ENCODE results near the gene SRP68. TPM values are rescaled to one million over a fixed set of nuclear protein-coding genes. Genes with fewer than 3 reads are reported as not detected.

The SRP68 gene
- total and polyA plus RNA-seq, 7 experiments from 2014 or later: 69.6 to 105 (median 91.9) TPM

GRCh38 chr17:76103274-76104139 lies 31.2 kb upstream of the SRP68 start, which contains the start of gene EXOC7:
Gene EXOC7, minus strand, starts transcription at chr17:76103787. Its CDS starts 95 bp downstream, at chr17:76103692.
- ATAC-seq: peak; percentile 96
- intact Hi-C loops (cut with micrococcal nuclease): loop anchor here (1.0 to 10.0 kb wide), 8 partner anchors 18 to 401 kb away; partner anchors contain the start of genes FOXJ1 (in 1 of the 2), MRPL38 (in 1 of the 2), RHBDF2 (in 1 of the 2) and SRP68 (in 1 of the 2)
- no peaks in the 10 kb centered on the region for H3K9me3 ChIP-seq (ENCODE audit: control insufficient read depth in 2 of 3, low read length in 3 of 3)

DNA sequence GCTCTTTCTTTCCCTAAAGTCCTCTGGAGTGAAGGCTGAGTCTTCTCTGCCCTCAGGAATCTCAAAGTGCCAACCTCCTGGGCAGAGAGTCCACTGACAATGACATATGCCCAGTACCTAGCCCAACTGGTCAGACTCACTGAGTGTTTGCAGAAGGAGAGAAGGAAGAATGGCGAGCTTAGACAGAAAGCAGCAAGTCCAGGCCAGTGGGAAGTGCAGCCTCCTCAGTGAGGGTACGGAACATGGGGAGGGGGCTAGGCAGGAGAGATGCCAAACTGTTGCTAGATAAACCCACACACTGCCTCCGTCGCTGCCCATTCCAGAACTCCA lies 30.6 kb upstream of the SRP68 start:
- DNase-seq (no peak), ATAC-seq (no peak)
- Histone ChIP-seq H3K9me3 (ENCODE audit: control insufficient read depth in 2 of 3, low read length in 3 of 3) (no peaks in the 10 kb centered on the region), H3K4me3 (ENCODE audit: low read length) (peak overlapping the region; percentile 72), H3K36me3 (ENCODE audit: control insufficient read depth in 2 of 3, insufficient read depth in 3 of 3, low read length in 3 of 3) (peaks cover 0 to 32% (median 4%) of the 10 kb centered on the region in 3 experiments), H3K4me1 (ENCODE audit: control insufficient read depth in 2 of 2, insufficient read depth in 2 of 2, low read length in 2 of 2) (peaks cover 6 to 16% of the 10 kb centered on the region in 2 donors), H3K27me3 (ENCODE audit: control insufficient read depth in 2 of 2, insufficient read depth in 2 of 2, low read length in 2 of 2) (no peaks in the 10 kb centered on the region), H3K27ac (ENCODE audit: low read depth, low read length) (peak overlapping the region; percentile 82)
- H3K4me3 Mint-ChIP-seq: peak overlapping the region; percentile 82 to 98 (median 96)
- ChIA-PET CTCF (interaction anchor here (0.5 to 2.6 kb wide), 4 partner anchors 75 to 1176 kb away, joined by 3 to 13 read pairs (median 6); no protein-coding TSS in a partner anchor), POLR2A (interaction anchor here (0.6 to 2.6 kb wide), 13 partner anchors 10 to 281 kb away, joined by 3 to 13 read pairs (median 7); partner anchors contain the start of genes SPHK1 and WBP2)
- intact Hi-C loops (cut with micrococcal nuclease): loop anchor here (1.0 to 10.0 kb wide), 8 partner anchors 18 to 402 kb away; partner anchors contain the start of genes FOXJ1 (in 1 of the 2), MRPL38 (in 1 of the 2), RHBDF2 (in 1 of the 2) and SRP68 (in 1 of the 2)
- peaks cover 6 to 47% (median 32%) of the 10 kb centered on the region in 7 donors for H3K4me1 Mint-ChIP-seq
- H3K27me3 Mint-ChIP-seq: no peaks in the 10 kb centered on the region
- peak overlapping the region; percentile 96 to 99 (median 97) for H3K27ac Mint-ChIP-seq
- no peaks in the 10 kb centered on the region for H3K9me3 Mint-ChIP-seq
- peaks cover 4 to 17% (median 10%) of the 10 kb centered on the region in 5 donors for H3K36me3 Mint-ChIP-seq

More at GRCh38 chr17:76103274-76104139, 31.2 kb upstream of the SRP68 start, which contains the start of gene EXOC7:
- POLR2A ChIA-PET: interaction anchor here (0.6 to 2.9 kb wide), 27 partner anchors 11 to 281 kb away, joined by 3 to 13 read pairs (median 5); partner anchors contain the start of genes PRPSAP1, SPHK1, WBP2 and ZACN
- Histone ChIP-seq H3K27me3 (ENCODE audit: control insufficient read depth in 2 of 2, insufficient read depth in 2 of 2, low read length in 2 of 2) (no peaks in the 10 kb centered on the region), H3K36me3 (ENCODE audit: control insufficient read depth in 2 of 3, insufficient read depth in 3 of 3, low read length in 3 of 3) (peaks cover 0 to 29% (median 4%) of the 10 kb centered on the region in 3 experiments), H3K27ac (ENCODE audit: low read depth, low read length) (peak within 1 kb of the TSS; percentile 82), H3K4me1 (ENCODE audit: control insufficient read depth in 2 of 2, insufficient read depth in 2 of 2, low read length in 2 of 2) (peaks cover 6 to 16% of the 10 kb centered on the region in 2 donors), H3K4me3 (ENCODE audit: low read length) (peak within 1 kb of the TSS; percentile 72)
- Mint-ChIP-seq H3K4me1 (peaks cover 6 to 47% (median 32%) of the 10 kb centered on the region in 7 donors), H3K36me3 (peaks cover 4 to 17% (median 10%) of the 10 kb centered on the region in 5 donors), H3K4me3 (peak within 1 kb of the TSS; percentile 82 to 98 (median 96)), H3K27me3 (no peaks in the 10 kb centered on the region), H3K9me3 (no peaks in the 10 kb centered on the region), H3K27ac (peak within 1 kb of the TSS; percentile 96 to 99 (median 97))
- DNase-seq: peak; percentile 88 to 96 (median 93)
- CTCF ChIA-PET: interaction anchor here (0.5 to 2.6 kb wide), 9 partner anchors 17 to 1176 kb away, joined by 3 to 13 read pairs (median 5); no protein-coding TSS in a partner anchor

GRCh38 chr17:76097716-76098295 lies 25.5 kb upstream of the SRP68 start:
- H3K4me3 Mint-ChIP-seq: no peak overlapping the region
- intact Hi-C loops (cut with micrococcal nuclease): no loop called here
- no peaks in the 10 kb centered on the region for H3K27me3 Mint-ChIP-seq
- H3K36me3 ChIP-seq (ENCODE audit: control insufficient read depth in 2 of 3, insufficient read depth in 3 of 3, low read length in 3 of 3): peaks cover 10 to 79% (median 11%) of the 10 kb centered on the region in 3 experiments
- no peak overlapping the region for H3K27ac ChIP-seq (ENCODE audit: low read depth, low read length)
- H3K36me3 Mint-ChIP-seq: peaks cover 4 to 39% (median 22%) of the 10 kb centered on the region in 5 donors
- peaks cover 0 to 8% of the 10 kb centered on the region in 2 donors for H3K4me1 ChIP-seq (ENCODE audit: control insufficient read depth in 2 of 2, insufficient read depth in 2 of 2, low read length in 2 of 2)
- H3K4me3 ChIP-seq (ENCODE audit: low read length): no peak overlapping the region
- H3K9me3 ChIP-seq (ENCODE audit: control insufficient read depth in 2 of 3, low read length in 3 of 3): no peaks in the 10 kb centered on the region
- H3K9me3 Mint-ChIP-seq: peaks cover 0 to 2% (median 0%) of the 10 kb centered on the region in 11 donors
- ATAC-seq: no peak
- peaks cover 6 to 29% (median 24%) of the 10 kb centered on the region in 7 donors for H3K4me1 Mint-ChIP-seq
- no peak for DNase-seq
- H3K27ac Mint-ChIP-seq: peak overlapping the region in 1 of 9 donors; percentile 9
- POLR2A ChIA-PET: no interaction called here
- CTCF ChIA-PET: no interaction called here
- H3K27me3 ChIP-seq (ENCODE audit: control insufficient read depth in 2 of 2, insufficient read depth in 2 of 2, low read length in 2 of 2): no peaks in the 10 kb centered on the region

DNA sequence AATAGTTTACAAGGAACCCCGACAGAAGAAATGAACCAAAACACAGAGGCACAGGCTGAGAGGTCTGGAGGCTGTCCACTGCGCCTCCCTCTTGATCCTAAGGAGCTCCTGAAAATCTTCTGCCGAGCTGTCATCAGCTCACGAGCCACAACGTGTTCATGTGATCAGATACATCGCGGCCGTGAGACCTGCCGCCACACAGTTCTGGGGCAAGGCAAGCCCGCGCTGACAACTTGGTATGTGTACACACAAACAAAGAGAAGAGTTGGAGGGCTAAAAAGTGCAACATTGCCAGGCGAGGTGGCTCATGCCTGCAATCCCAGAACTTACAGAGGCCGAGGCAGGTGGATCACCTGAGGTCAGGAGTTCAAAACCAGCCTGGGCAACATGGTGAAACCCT lies 23.6 kb upstream of the SRP68 start:
- Mint-ChIP-seq H3K9me3 (peaks cover 0 to 2% (median 0%) of the 10 kb centered on the region in 11 donors), H3K27me3 (no peaks in the 10 kb centered on the region), H3K36me3 (peaks cover 3 to 42% (median 21%) of the 10 kb centered on the region in 5 donors), H3K4me1 (peaks cover 0 to 21% (median 15%) of the 10 kb centered on the region in 7 donors), H3K27ac (peak overlapping the region in 1 of 9 donors; percentile 49), H3K4me3 (no peak overlapping the region)
- Histone ChIP-seq H3K4me3 (ENCODE audit: low read length) (no peak overlapping the region), H3K27ac (ENCODE audit: low read depth, low read length) (no peak overlapping the region), H3K27me3 (ENCODE audit: control insufficient read depth in 2 of 2, insufficient read depth in 2 of 2, low read length in 2 of 2) (no peaks in the 10 kb centered on the region), H3K4me1 (ENCODE audit: control insufficient read depth in 2 of 2, insufficient read depth in 2 of 2, low read length in 2 of 2) (no peaks in the 10 kb centered on the region), H3K36me3 (ENCODE audit: control insufficient read depth in 2 of 3, insufficient read depth in 3 of 3, low read length in 3 of 3) (peaks cover 6 to 84% (median 11%) of the 10 kb centered on the region in 3 experiments), H3K9me3 (ENCODE audit: control insufficient read depth in 2 of 3, low read length in 3 of 3) (no peaks in the 10 kb centered on the region)
- POLR2A ChIA-PET: no interaction called here
- DNase-seq (no peak), ATAC-seq (no peak)
- intact Hi-C loops (cut with micrococcal nuclease): no loop called here
- CTCF ChIA-PET: interaction anchor here (1.3 kb wide), 1 partner anchor 82 kb away, joined by 3 read pairs; no protein-coding TSS in a partner anchor

DNA sequence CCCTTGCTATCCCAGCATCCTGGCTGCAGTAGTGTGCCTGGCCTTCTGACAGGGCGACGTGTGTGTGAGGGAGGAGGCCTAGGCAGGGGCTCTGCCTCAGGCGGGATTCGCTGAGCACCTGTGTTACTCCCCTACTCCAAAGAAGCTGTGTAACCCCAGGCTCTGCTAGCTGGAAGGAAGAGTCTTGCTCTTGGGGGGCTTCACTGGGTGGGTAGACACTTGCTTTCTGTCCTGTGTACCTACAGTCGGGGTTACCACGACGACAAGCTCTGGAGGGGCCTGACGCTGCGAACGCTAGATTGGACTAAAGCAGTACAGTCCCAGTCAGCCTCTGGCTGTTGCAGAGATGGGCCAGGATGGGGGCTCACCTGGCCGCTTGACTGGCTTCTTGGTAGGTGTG lies 21.7 kb upstream of the SRP68 start:
- intact Hi-C loops (cut with micrococcal nuclease): no loop called here
- no peaks in the 10 kb centered on the region for H3K4me1 ChIP-seq (ENCODE audit: control insufficient read depth in 2 of 2, insufficient read depth in 2 of 2, low read length in 2 of 2)
- no peak for ATAC-seq
- ChIA-PET POLR2A (no interaction called here), CTCF (interaction anchor here (0.6 kb wide), 1 partner anchor 13 kb away, joined by 4 read pairs; no protein-coding TSS in a partner anchor)
- peaks cover 0 to 3% (median 0%) of the 10 kb centered on the region in 11 donors for H3K9me3 Mint-ChIP-seq
- no peak overlapping the region for H3K4me3 Mint-ChIP-seq
- H3K9me3 ChIP-seq (ENCODE audit: control insufficient read depth in 2 of 3, low read length in 3 of 3): no peaks in the 10 kb centered on the region
- no peak overlapping the region for H3K4me3 ChIP-seq (ENCODE audit: low read length)
- H3K27me3 ChIP-seq (ENCODE audit: control insufficient read depth in 2 of 2, insufficient read depth in 2 of 2, low read length in 2 of 2): no peaks in the 10 kb centered on the region
- no peak for DNase-seq
- H3K27ac Mint-ChIP-seq: peak overlapping the region in 1 of 9 donors; percentile 24
- peaks cover 3 to 37% (median 12%) of the 10 kb centered on the region in 5 donors for H3K36me3 Mint-ChIP-seq
- no peak overlapping the region for H3K27ac ChIP-seq (ENCODE audit: low read depth, low read length)
- no peaks in the 10 kb centered on the region for H3K27me3 Mint-ChIP-seq
- H3K36me3 ChIP-seq (ENCODE audit: control insufficient read depth in 2 of 3, insufficient read depth in 3 of 3, low read length in 3 of 3): peaks cover 7 to 90% (median 16%) of the 10 kb centered on the region in 3 experiments
- H3K4me1 Mint-ChIP-seq: peaks cover 0 to 11% (median 9%) of the 10 kb centered on the region in 7 donors

Measured in naive thymus-derived CD4-positive, alpha-beta T cell (primary cell).